K562 treated with DMSO at 1 percent for 24 hours (cell line): ENCODE measurements around the gene VSIG10L2. TPM values are rescaled to one million over a fixed set of nuclear protein-coding genes. Genes with fewer than 3 reads are reported as not detected.

Source experiments
- total RNA-seq: library from RNA; unstranded; fragments of 300-600 nt; gene quantifications from 2 replicates; pipeline ENCODE4 v1.2.3, GENCODE V29; 2022; ENCODE audit warnings: low read depth; ENCODE audit not compliant: insufficient read depth

VSIG10L2 gene
- not detected in 2 replicates for total RNA-seq

GRCh38 chr11:125945797-125946520, at the start of gene VSIG10L2:
Gene VSIG10L2, plus strand, starts transcription at chr11:125946044. Its CDS starts 12 bp downstream, at chr11:125946056.

GRCh38 chr11:125902927-125903710, 42.7 kb upstream of the VSIG10L2 start, which contains the start of gene PUS3:
Gene PUS3, minus strand, starts transcription at chr11:125903206. Its CDS starts 6,922 bp downstream, at chr11:125896284.

GRCh38 chr11:125903711-125904659, 41.9 kb upstream of the VSIG10L2 start, which contains the start of gene DDX25:
Gene DDX25, plus strand, starts transcription at chr11:125904508. Its CDS starts 10 bp downstream, at chr11:125904518.

Other genes with a start within 250 kb of the VSIG10L2 start
- not detected in 2 replicates for gene PATE1, start 199.8 kb upstream of the VSIG10L2 start, total RNA-seq
- not detected in 2 replicates for gene PATE2, start 167.2 kb upstream of the VSIG10L2 start, total RNA-seq
- gene PATE3, start 157.9 kb upstream of the VSIG10L2 start, total RNA-seq: not detected in 2 replicates
- gene PATE4, start 112.7 kb upstream of the VSIG10L2 start, total RNA-seq: not detected in 2 replicates
- 6.4 and 7.0 TPM in 2 replicates for gene HYLS1, start 58.4 kb upstream of the VSIG10L2 start, total RNA-seq
- gene PUS3, start 42.8 kb upstream of the VSIG10L2 start, total RNA-seq: 9.1 and 11.8 TPM in 2 replicates
- gene DDX25, start 41.5 kb upstream of the VSIG10L2 start, total RNA-seq: 0.23 TPM in 1 of 2 replicates, not detected in the other
- 1.1 and 1.6 TPM in 2 replicates for gene CDON, start 116.8 kb downstream of the VSIG10L2 start, total RNA-seq